HepG2 (cell line): ENCODE results near the gene CREM. TPM values are rescaled to one million over a fixed set of nuclear protein-coding genes. Genes with fewer than 3 reads are reported as not detected.

ENCODE experiments used
- ATAC-seq: fragments of 200-7000 bp; cut with Tn5 transposase; 3 replicates; pipeline ENCODE4 v1.9.1; 2020; ENCODE audit warnings: mild to moderate bottlenecking, moderate library complexity
- BruUV-seq: library from RNA; stranded (reverse); fragments of 400-500 nt; replicated peaks from 2 replicates; lab custom pipeline; 2021; lab: Mats Ljungman, UMichigan
- CTCF ChIA-PET: fragments of 300-600 bp; formaldehyde crosslinking; extraction: SDS; loops from one replicate; lab custom pipeline; 2021; ENCODE audit warnings: low total read pairs, inconsistent platforms, low intra/inter-chr PET ratio; lab: Yijun Ruan, JAX
- POLR2A ChIA-PET: fragments of 350-600 bp; sonication (Branson Sonifier 250); formaldehyde crosslinking; loops from one replicate; lab custom pipeline; 2020; ENCODE audit warnings: antibody characterized with exemption, inconsistent platforms; lab: Yijun Ruan, JAX
- DNase-seq: peaks from one replicate; pipeline ENCODE4 v3.0.0-alpha.2; 2015; ENCODE audit warnings: low spot score
- FAIRE-seq: peaks from 3 replicates; lab custom pipeline; 2011; peaks lifted over from hg19 to GRCh38; lab: Jason Lieb, UNC
- H2AFZ ChIP-seq: one replicate; pipeline ENCODE4 v1.6.1; 2011; ENCODE audit warnings: low read length, inconsistent platforms
- H3K27ac ChIP-seq: fragments of 300-600 bp; 3 replicates; pipeline ENCODE4 v1.8.0; 2011; ENCODE audit warnings: mixed run types, mild to moderate bottlenecking, mixed read lengths, low read length, inconsistent platforms; ENCODE audit not compliant: insufficient read depth; ENCODE audit errors: extremely low read length
- H3K27me3 ChIP-seq, 2 experiments: fragments of 200-600 bp in 1 of 2; 2 replicates in 1 of 2; 3 replicates in 1 of 2; pipeline versions ENCODE4 v1.6.0 to v1.8.0; 2011; ENCODE audit warnings: low read length in 2 of 2, mild to moderate bottlenecking in 2 of 2, moderate library complexity in 2 of 2, inconsistent platforms in 1 of 2; ENCODE audit not compliant: insufficient read depth in 2 of 2, control insufficient read depth in 1 of 2
- H3K36me3 ChIP-seq, 2 experiments: fragments of 200-600 bp in 1 of 2; replicated peaks in 1 of 2; 2 replicates in 1 of 2; 3 replicates in 1 of 2; pipeline versions ENCODE4 v1.5.1 to v1.8.0; 2011; ENCODE audit warnings: low read length in 2 of 2, inconsistent platforms in 1 of 2; ENCODE audit not compliant: insufficient read depth in 2 of 2, control insufficient read depth in 1 of 2
- H3K4me1 ChIP-seq: 2 replicates; pipeline ENCODE4 v1.5.1; 2012; ENCODE audit warnings: low read length, inconsistent platforms; ENCODE audit not compliant: insufficient read depth
- H3K4me2 ChIP-seq: 2 replicates; pipeline ENCODE4 v1.6.0; 2011; ENCODE audit warnings: low read depth, low read length, inconsistent platforms
- H3K4me3 ChIP-seq, 3 experiments: fragments of 200-600 bp in 1 of 3; sonication (generic), shearing (Covaris generic) in 1 of 3; replicated peaks in 1 of 3; 2 replicates each; pipeline ENCODE4 v1.5.1; 2011 to 2016; ENCODE audit warnings: low read length in 3 of 3, inconsistent platforms in 2 of 3, low read depth in 2 of 3, mild to moderate bottlenecking in 2 of 3, control low read depth in 1 of 3, mixed read lengths in 1 of 3; ENCODE audit not compliant: insufficient read depth in 1 of 3
- H3K79me2 ChIP-seq: one replicate; pipeline ENCODE4 v1.6.1; 2011; ENCODE audit warnings: low read length, inconsistent platforms; ENCODE audit not compliant: insufficient read depth
- H3K9ac ChIP-seq: 2 replicates; pipeline ENCODE4 v1.6.0; 2011; ENCODE audit warnings: mild to moderate bottlenecking, low read depth, low read length, inconsistent platforms; ENCODE audit not compliant: insufficient read depth
- H3K9me3 ChIP-seq: 2 replicates; pipeline ENCODE4 v1.5.1; 2012; ENCODE audit warnings: mild to moderate bottlenecking, low read length
- H4K20me1 ChIP-seq: 2 replicates; pipeline ENCODE4 v1.6.0; 2011; ENCODE audit warnings: inconsistent platforms, mild to moderate bottlenecking, low read length, moderate library complexity; ENCODE audit not compliant: insufficient read depth
- CEBPB ChIP-seq: IDR thresholded peaks from 2 replicates; pipeline ENCODE4 v1.6.1; 2011; ENCODE audit warnings: low read depth, low read length, improper control_type of control experiment, borderline replicate concordance
- CENPX ChIP-seq: sonication (generic); formaldehyde crosslinking; IDR thresholded peaks from 2 replicates; pipeline ENCODE4 v1.9.0; 2021; ENCODE audit warnings: mild to moderate bottlenecking, missing genetic modification reagents, moderate library complexity
- ETS1 ChIP-seq: sonication (generic); formaldehyde crosslinking; IDR thresholded peaks from 2 replicates; pipeline ENCODE4 v1.4.0; 2020; ENCODE audit warnings: missing genetic modification reagents
- JDP2 ChIP-seq: sonication (generic); formaldehyde crosslinking; IDR thresholded peaks from 2 replicates; pipeline ENCODE4 v1.8.1; 2022; ENCODE audit warnings: missing genetic modification reagents, borderline replicate concordance
- MAFK ChIP-seq, 2 experiments: IDR thresholded peaks in 1 of 2; conservative IDR thresholded peaks in 1 of 2; 2 replicates each; pipeline ENCODE4 v1.6.1; 2011; ENCODE audit warnings: improper control_type of control experiment in 2 of 2, low read length in 2 of 2
- RCOR2 ChIP-seq: IDR thresholded peaks from 2 replicates; pipeline ENCODE4 v1.6.1; 2016; ENCODE audit warnings: missing biosample characterization, missing genetic modification reagents
- ZBTB44 ChIP-seq: sonication (generic); formaldehyde crosslinking; IDR thresholded peaks from 2 replicates; pipeline ENCODE4 v1.4.0; 2020; ENCODE audit warnings: missing genetic modification reagents
- ZKSCAN1 ChIP-seq: fragments of 150-350 bp; IDR thresholded peaks from 2 replicates; pipeline ENCODE4 v1.6.1; 2014; ENCODE audit warnings: low read length
- ZNF121 ChIP-seq: sonication (generic); formaldehyde crosslinking; IDR thresholded peaks from 2 replicates; pipeline ENCODE4 v1.5.0; 2020; ENCODE audit warnings: mild to moderate bottlenecking, missing genetic modification reagents
- ZNF264 ChIP-seq: sonication (generic); formaldehyde crosslinking; IDR thresholded peaks from 2 replicates; pipeline ENCODE4 v1.4.0; 2020; ENCODE audit warnings: missing genetic modification reagents
- WGBS: methylation state at CpG from one replicate; pipeline ENCODE4 v1.1.6; 2017; ENCODE audit warnings: low lambda C conversion rate; 5-methylcytosine and 5-hydroxymethylcytosine counted together
- in situ Hi-C: cut with HindIII; loops from 2 replicates; pipeline ENCODE4 v1.10.0; 2017; ENCODE audit warnings: low pct_unique_long_range_greater_than_20kb; ENCODE audit not compliant: extremely low pct_ligation_motif_present
- intact Hi-C: fragments of 100-400 bp; cut with micrococcal nuclease; formaldehyde crosslinking; loops from one replicate; pipeline ENCODE4 v1.10.0; 2022; ENCODE audit not compliant: unreplicated experiment
- polyA plus RNA-seq, 8 experiments: library from polyadenylated mRNA; depleted of rRNA in 3 of 8; stranded (reverse) in 7 of 8; unstranded in 1 of 8; fragments of >200 nt; fragmentation: Illumina TruSeq in 4 of 8; extraction: Trizol in 4 of 8; gene quantifications; 2 replicates each; pipeline versions ENCODE4 v1.2.1 to v1.2.3, GENCODE V29; 2011 to 2016; ENCODE audit warnings: low read depth in 4 of 8, missing spikeins in 1 of 8, mixed read lengths in 1 of 8; ENCODE audit not compliant: insufficient read depth in 1 of 8
- total RNA-seq, 5 experiments: library from RNA; depleted of rRNA; stranded (reverse); fragments of >200 nt; fragmentation: Illumina TruSeq; extraction: Trizol; gene quantifications; 2 replicates each; pipeline ENCODE4 v1.2.3, GENCODE V29; 2016; ENCODE audit warnings: low read depth in 1 of 5
- TF ChIP-seq, protein P1 (sequence below): IDR thresholded peaks from 2 replicates; pipeline ENCODE4 v1.6.1; 2012; ENCODE audit warnings: low read length, improper control_type of control experiment
- TF ChIP-seq, protein P2 (sequence below): sonication (generic); formaldehyde crosslinking; IDR thresholded peaks from 2 replicates; pipeline ENCODE4 v1.4.0; 2020; ENCODE audit warnings: missing genetic modification reagents

The CREM gene
- total and polyA plus RNA-seq, 2 of the 13 experiments (the other 11 are each of a cell fraction or from before 2014, with no cell fraction given) = 21.3 to 25.4 TPM

DNA sequence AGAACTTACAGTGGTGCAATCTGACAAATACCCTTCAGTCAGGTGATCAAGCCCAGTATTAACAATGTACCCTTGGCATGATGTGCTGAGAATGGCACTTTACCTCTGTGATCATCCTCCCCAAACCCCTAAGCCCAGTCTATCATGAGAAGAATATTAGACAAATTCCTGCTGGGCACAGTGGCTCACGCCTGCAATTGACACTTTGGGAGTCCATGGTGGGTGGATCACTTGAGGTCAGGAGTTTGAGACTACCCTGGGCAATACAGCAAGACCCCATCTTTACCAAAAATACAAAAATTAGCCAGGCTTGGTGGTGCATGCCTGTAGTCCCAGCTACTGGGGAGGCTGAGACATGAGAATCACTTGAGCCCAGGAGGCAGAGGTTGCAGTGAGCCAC is 29.1 kb upstream of the CREM start:
- no peak for TF ChIP-seq ETS1
- TF ChIP-seq ZNF121 (CRISPR knock-in tag) = peak; percentile 63; the same call in 1 of the 2 replicates
- TF ChIP-seq MAFK (conservative IDR thresholded peaks at IDR 0.05 in 1 of 2, IDR thresholded peaks at IDR 0.05 in 1 of 2; ENCODE audit: low read length in 2 of 2) = peak in 1 of 2 experiments; percentile 4; a peak in 1 of 4 replicates
- TF ChIP-seq ZKSCAN1 = no peak
- DNase-seq (no peak), FAIRE-seq (no peak), ATAC-seq (peak; percentile 35; the same call in 2 of the 3 replicates)
- intact Hi-C loops = no loop called here
- no peak overlapping the region for H3K9ac ChIP-seq
- peaks cover 17% of the 10 kb centered on the region for H3K4me1 ChIP-seq
- no TSS peak for BruUV-seq
- no peaks in the 10 kb centered on the region for H4K20me1 ChIP-seq
- H3K27me3 ChIP-seq = no peaks in the 10 kb centered on the region
- H3K4me3 ChIP-seq = no peak overlapping the region
- H2AFZ ChIP-seq = no peak overlapping the region
- WGBS = 9% methylated on average over 1 of the region's 1 CpG
- H3K79me2 ChIP-seq = no peaks in the 10 kb centered on the region
- H3K27ac ChIP-seq = no peak overlapping the region
- ChIA-PET CTCF (no interaction called here), POLR2A (no interaction called here)
- no peak overlapping the region for H3K4me2 ChIP-seq
- H3K9me3 ChIP-seq = peaks cover 5% of the 10 kb centered on the region
- no peaks in the 10 kb centered on the region for H3K36me3 ChIP-seq
- in situ Hi-C loops = no loop called here

DNA sequence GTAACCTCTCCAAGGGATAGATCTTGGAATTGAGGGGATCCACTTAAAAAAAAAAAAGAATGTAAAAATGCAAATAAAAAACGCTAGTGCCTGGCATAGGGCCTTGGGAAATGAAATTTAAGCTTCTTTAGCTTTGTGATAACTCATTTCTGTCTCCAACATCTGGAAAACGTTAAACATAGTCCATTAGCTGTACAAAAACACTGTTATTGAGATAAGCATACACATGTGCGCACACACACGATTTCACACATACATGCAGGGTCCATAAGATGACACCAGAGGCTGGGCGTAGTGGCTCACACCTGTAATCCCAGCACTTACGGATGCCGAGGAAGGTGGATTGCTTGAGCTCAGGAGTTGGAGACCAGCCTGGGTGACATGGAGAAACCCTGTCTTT is 22.8 kb upstream of the CREM start:
- intact Hi-C loops (no loop called here), in situ Hi-C loops (loop anchor here (25.0 kb wide), 1 partner anchor 458 kb away; no protein-coding TSS in a partner anchor)
- no peaks in the 10 kb centered on the region for H3K27me3 ChIP-seq
- no peaks in the 10 kb centered on the region for H4K20me1 ChIP-seq
- H3K36me3 ChIP-seq = no peaks in the 10 kb centered on the region
- no peak for FAIRE-seq
- ATAC-seq = no peak
- no TSS peak for BruUV-seq
- POLR2A ChIA-PET = no interaction called here
- H3K4me2 ChIP-seq = no peak overlapping the region
- no peak for DNase-seq
- WGBS = 54% methylated on average over 6 of the region's 7 CpGs
- no peaks in the 10 kb centered on the region for H3K79me2 ChIP-seq
- no peak overlapping the region for H3K4me3 ChIP-seq
- H3K4me1 ChIP-seq = no peaks in the 10 kb centered on the region
- H3K27ac ChIP-seq = no peak overlapping the region
- H3K9ac ChIP-seq = no peak overlapping the region
- H3K9me3 ChIP-seq = no peaks in the 10 kb centered on the region
- H2AFZ ChIP-seq = no peak overlapping the region
- CTCF ChIA-PET = no interaction called here
- TF ChIP-seq CEBPB (no peak), RCOR2 (CRISPR knock-in tag) (no peak), CENPX (CRISPR knock-in tag) (no peak), ZNF264 (no peak), JDP2 (CRISPR knock-in tag) (no peak), ZBTB44 (CRISPR knock-in tag) (no peak)
- TF ChIP-seq, protein P1, sequence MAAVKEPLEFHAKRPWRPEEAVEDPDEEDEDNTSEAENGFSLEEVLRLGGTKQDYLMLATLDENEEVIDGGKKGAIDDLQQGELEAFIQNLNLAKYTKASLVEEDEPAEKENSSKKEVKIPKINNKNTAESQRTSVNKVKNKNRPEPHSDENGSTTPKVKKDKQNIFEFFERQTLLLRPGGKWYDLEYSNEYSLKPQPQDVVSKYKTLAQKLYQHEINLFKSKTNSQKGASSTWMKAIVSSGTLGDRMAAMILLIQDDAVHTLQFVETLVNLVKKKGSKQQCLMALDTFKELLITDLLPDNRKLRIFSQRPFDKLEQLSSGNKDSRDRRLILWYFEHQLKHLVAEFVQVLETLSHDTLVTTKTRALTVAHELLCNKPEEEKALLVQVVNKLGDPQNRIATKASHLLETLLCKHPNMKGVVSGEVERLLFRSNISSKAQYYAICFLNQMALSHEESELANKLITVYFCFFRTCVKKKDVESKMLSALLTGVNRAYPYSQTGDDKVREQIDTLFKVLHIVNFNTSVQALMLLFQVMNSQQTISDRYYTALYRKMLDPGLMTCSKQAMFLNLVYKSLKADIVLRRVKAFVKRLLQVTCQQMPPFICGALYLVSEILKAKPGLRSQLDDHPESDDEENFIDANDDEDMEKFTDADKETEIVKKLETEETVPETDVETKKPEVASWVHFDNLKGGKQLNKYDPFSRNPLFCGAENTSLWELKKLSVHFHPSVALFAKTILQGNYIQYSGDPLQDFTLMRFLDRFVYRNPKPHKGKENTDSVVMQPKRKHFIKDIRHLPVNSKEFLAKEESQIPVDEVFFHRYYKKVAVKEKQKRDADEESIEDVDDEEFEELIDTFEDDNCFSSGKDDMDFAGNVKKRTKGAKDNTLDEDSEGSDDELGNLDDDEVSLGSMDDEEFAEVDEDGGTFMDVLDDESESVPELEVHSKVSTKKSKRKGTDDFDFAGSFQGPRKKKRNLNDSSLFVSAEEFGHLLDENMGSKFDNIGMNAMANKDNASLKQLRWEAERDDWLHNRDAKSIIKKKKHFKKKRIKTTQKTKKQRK = no peak
- TF ChIP-seq, protein P2, sequence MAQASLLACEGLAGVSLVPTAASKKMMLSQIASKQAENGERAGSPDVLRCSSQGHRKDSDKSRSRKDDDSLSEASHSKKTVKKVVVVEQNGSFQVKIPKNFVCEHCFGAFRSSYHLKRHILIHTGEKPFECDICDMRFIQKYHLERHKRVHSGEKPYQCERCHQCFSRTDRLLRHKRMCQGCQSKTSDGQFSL = no peak
